Hippocampal formation (tissue), 2 donors: Measurements from ENCODE around the gene PAFAH1B2.
"Not testable (repeated sequence)": the region's sequence is repeated elsewhere in the genome, so short reads cannot be mapped to it uniquely, and the experiment has no call there.

Experiments
- DNase-seq, 2 donors: peaks; one replicate each; lab custom pipeline; 2025; lab: John Stamatoyannopoulos, UW

Gene PAFAH1B2

DNA sequence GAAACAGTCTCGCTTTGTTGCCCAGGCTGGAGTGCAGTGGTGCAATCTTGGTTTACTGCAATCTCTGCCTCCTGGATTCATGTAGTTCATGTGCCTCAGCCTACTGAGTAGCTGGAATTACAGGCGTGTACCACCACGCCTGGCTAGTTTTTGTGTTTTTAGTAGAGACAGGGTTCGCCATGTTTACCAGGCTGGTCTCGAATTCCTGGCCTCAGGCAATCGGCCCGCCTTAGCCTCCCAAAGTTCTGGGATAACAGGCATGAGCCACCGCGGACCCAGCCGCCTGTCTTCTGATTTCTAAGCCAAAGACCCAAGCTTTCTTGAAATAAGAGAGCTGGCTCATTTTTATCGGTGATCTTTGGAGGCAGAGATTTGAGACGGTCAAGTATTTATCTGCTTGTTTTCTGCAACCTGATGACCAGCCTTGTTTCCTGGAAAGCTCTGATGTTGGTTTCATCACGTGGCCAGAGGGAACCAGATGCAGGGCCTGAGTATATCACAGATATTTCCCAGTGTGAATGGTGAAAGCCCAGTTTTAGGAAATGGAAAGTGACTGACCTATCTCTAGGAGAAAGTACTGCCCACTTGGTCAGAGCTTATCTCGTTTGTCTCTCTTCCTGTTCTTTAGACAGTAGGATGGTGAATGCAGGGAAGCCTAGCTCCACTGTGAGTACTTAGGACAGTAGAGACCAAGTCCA is 28.8 kb downstream of the PAFAH1B2 start:
- no peak for DNase-seq

DNA sequence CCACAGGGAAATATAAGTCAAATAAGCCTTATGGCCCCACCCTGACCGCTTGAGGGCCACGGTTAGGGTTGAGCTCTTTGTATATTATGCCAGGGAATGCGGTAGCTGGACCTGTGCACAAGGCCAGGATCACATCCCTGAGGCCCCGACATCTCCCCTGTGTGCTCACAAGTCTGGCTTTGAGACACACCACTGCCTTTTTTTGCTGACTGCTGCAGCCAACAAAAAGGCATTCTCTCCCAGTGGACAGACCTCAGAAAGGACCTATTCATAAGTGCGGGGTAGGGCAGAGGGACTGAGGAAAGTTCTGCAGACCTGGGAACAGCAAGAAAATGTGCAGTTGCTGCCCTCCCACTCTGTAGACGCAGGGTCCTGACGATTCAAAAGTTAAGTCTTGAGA is 31.0 kb downstream of the PAFAH1B2 start:
- DNase-seq, result peak; percentile 55 to 56

DNA sequence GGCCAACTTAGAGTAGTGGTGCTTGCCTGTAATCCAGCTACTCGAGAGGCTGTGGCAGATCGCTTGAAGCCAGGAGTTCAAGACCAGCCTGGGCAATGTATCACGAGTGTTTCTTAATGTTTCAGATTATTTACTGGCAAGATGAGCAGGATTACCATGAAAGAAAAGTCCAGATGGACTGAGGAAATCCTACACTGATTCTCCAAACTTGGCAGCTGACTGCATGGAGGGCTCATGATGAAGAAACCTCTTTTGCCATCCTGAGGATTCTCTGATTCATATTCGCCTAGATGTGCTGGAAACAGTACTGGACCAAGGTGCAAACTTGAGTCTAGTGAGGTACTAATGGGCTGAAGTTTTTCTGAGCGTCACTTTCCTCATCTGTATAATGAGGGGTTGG is 31.7 kb downstream of the PAFAH1B2 start:
- DNase-seq, result no peak

DNA sequence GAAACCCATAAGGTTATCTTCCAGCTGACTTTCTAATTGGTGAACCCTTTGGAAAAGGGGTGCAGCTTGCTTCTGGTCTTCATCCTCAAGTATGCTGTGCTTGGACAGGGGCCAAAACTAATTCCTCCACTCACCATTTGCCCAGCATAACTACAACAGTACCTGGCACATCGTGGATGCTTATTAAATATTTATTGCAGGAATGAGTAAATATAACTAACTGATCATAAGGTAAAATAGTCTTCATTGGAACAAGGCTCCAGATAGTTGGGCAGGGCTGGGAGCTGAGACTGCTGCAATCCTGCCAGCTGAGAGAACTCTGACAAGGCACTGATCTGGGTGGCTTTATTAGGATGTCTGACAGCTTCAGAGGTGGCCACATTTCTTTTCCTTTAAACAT is 32.1 kb downstream of the PAFAH1B2 start:
- DNase-seq, result no peak

DNA sequence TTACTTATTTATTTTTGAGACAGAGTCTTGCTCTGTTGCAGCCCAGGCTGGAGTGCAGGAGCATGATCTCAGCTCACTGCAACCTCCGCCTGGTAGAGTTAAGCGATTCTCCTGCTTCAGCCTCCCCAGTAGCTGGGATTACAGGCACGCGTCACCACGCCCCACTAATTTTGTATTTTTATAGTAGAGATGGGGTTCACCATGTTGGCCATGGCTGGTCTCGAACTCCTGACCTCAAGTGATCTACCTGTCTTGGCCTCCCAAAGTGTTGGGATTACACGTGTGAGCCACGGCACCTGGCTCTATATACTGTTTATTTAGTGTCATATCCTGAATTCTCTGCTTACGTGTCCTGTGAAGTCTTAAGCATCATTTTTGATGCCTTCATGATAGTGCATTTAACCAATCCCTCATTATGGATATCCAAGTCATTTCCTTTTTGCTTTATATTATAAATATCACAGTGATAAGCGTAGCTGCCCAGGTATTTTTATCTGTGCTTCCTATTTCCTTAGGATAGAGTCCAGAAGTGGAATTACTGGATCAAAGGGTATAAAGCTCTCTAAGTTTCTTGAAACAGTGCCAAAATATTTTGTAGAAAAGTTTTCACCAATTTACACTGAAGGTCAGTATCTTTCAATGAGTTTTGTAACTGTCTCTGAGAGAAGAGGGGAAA is 33.6 kb downstream of the PAFAH1B2 start:
- DNase-seq, result no peak

DNA sequence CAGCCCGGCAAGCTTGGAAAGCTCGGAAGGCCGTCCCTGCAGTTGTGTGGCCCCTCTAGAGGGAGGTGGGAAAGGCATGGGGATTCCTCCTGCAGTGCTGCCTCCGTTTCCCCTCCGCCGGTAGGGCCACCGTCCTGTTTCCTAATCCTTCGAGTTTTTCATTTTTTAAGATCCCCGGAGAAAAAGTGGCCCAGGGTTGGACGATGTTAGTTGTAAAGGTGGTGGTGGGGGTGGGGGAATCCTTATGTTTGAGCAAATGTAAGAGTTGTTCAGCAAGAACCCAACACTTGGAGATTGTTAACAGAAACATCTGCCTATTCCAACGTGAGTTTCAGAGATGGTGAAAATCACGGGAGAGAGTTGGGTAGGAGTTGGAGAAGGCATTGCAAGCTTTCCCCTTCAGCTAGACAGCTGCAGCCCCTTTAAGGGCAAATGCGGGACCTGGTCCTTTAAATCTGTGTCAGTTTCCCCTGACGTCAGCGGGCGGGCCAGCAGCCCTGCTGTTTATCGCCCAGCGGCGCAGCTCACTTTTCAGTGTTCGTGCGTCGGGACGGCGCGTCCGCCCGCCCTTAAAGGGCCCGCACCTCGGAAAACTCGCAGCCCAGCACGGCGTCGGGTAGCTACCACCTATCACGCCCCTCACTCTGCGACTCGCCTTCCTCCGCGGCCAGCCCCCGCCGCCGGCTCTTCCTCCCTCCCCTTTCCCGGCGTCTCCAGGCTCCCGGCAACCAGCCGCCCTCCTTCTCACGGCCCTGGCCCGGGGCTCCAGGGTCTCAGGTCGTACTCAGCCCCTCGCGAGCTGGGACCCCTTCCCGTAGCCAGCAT is 34.3 kb downstream of the PAFAH1B2 start, which contains the start of gene SIDT2:
Gene SIDT2 (plus strand): TSS at position 534 of the 825 bp plus-strand sequence. CDS start 521 bp downstream, outside the sequence.
- peak; percentile 88 to 92 for DNase-seq

DNA sequence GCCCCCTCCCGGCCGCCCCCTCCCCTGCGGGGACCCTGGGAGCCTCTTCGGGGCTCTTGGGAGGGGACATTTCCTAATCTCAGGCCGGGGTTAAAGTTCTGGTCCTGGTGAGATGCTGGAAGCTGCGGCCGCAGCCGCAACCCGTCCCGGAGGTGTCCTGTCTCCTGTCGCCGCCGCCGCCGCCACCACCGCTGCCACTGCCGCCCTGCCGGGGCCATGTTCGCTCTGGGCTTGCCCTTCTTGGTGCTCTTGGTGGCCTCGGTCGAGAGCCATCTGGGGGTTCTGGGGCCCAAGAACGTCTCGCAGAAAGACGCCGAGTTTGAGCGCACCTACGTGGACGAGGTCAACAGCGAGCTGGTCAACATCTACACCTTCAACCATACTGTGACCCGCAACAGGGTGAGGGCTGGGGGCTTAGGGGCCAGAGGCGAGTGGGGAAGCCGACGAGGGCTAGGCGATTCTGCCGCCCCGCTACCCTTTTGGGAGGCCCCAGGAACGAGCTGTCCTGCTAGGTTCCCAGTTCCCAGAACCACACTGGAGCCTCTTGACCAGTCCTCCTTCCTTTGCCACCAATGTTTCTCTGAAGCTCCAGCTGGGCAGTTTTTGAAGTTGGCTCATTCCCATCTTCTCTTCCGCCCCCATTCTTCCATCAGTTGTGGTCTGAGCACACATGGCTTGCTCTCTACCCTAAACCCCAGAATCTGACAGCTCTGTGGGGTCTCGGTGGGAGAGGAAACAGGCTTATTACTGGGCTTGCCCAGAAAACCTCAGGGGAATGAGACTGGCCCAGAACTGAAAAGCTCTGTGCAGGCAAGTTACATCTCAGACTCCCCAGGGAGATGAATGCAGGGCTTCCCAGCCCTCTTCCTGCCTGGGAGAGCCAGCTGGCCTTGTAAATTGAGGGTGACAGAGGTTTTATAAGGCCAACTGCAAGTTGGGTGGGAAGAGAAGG is 35.2 kb downstream of the PAFAH1B2 start:
- no peak for DNase-seq

DNA sequence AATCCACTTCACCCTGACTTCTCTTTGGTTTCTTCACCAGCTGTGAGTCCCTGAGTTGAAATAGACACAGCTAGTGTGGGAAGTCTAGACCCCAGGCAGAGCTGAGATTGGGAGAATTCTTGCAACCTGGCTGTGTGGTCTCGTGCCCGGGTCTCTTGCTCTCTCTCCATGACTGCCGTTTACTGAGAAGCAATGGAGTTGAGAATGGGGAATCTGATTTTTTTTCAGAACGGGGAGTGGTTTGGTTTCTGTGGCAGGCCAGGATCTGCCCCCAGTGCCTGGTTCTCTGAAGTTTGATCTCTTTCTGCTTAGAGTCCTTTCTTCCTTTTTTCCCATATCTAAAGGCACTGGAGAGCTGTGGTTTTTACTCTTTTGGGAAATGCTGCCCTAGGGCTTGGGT is 35.9 kb downstream of the PAFAH1B2 start:
- DNase-seq, result no peak

DNA sequence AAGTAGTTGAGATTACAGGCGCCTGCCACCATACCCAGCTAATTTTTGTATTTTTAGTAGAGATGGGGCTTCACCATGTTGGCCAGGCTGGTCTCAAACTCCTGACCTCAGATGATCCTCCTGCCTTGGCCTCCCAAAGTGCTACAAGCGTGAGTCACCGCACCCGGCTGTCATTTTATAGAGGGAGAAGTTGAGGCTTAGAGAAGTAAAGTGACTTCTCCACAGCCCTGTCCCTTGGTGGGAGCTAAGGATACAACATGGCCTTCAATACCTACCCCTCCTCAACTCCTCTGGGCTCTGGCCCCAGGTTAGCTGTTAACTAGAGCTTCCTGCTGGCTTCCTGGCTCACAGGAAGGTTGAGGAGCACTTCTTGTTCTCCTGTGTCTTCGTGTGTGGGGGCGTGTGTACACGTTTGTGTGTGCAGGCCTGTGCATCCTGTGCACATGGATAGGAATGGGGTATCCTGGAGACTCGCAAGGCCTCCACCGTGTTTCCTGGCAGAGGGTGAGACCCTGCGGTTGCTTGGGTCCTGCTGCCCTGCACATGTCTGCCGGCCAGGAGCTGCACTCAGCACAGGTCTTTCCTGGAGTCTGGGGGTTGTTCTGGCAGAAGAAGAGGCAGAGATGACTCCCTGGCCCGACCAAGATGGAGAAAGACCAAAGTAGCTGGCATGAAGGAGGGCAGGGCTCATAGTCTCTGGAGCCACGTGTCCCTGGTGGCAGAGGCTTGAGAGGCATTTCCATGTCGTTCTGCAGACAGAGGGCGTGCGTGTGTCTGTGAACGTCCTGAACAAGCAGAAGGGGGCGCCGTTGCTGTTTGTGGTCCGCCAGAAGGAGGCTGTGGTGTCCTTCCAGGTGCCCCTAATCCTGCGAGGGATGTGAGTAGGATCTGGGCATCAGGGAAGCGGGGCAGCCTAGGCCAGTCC is 36.8 kb downstream of the PAFAH1B2 start:
- peak; percentile 65 to 85 for DNase-seq

DNA sequence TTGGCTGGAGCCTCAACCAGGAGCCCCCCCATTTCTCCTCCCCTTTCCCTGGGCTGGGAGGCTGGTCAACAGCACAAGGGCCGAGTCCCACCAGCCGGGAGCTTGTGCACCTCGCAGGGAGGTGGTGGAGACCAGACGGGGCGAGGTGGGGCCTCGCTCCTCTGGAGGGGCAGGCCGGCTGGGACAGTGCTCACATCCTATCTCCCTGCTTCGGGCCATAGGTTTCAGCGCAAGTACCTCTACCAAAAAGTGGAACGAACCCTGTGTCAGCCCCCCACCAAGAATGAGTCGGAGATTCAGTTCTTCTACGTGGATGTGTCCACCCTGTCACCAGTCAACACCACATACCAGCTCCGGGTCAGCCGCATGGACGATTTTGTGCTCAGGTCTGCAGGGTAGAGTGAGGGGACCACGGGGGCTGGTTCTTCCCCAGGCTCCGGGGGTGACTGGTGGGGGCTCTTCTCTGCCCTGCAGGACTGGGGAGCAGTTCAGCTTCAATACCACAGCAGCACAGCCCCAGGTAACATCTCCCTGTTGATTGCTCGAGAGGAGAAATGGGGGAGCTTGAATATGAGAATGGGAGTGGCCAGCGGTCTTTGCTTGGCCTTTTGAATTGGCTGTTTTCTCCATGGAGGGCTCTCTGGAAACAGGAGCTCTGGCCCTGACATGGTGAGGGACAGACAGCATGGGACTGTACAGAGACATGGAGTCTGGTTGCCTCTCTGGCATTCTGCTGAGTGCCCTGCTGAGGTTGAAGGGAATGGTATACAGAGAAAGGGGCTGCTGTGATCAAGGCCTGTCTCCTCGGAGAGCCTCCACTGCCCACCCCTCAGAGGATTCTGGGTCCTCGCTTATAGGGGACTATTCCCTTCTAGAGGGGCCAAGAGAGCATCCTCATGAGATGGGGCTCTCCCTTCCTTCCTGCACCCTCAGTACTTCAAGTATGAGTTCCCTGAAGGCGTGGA is 37.8 kb downstream of the PAFAH1B2 start:
- DNase-seq, result no peak

DNA sequence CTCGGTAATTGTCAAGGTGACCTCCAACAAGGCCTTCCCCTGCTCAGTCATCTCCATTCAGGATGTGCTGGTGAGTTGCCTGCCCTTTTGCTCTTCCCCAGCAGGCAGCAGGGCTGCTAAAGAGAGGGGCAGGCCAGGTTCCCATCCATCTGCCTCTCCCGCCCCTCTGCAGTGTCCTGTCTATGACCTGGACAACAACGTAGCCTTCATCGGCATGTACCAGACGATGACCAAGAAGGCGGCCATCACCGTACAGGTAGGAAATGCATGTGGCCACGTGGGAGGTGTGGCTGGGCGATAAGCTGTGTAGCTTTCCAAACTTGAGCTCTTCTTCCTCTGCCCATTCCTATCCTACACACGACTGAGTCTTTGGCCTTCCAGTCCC is 38.5 kb downstream of the PAFAH1B2 start:
- no peak for DNase-seq

DNA sequence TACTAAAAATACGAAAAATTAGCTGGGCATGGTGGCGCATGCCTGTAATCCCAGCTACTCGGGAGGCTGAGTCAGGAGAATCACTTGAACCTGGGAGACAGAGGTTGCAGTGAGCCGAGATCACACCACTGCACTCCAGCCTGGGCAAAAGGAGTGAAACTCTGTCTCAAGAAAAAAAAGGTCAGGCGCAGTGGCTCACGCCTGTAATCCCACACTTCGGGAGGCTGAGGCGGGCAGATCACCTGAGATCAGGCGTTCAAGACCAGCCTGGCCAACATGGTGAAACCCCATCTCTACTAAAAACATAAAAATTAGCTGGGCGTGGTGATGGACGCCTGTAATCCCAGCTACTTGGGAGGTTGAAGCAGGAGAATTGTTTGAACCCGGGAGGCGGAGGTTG is 39.1 kb downstream of the PAFAH1B2 start:
- not testable (repeated sequence) for DNase-seq

DNA sequence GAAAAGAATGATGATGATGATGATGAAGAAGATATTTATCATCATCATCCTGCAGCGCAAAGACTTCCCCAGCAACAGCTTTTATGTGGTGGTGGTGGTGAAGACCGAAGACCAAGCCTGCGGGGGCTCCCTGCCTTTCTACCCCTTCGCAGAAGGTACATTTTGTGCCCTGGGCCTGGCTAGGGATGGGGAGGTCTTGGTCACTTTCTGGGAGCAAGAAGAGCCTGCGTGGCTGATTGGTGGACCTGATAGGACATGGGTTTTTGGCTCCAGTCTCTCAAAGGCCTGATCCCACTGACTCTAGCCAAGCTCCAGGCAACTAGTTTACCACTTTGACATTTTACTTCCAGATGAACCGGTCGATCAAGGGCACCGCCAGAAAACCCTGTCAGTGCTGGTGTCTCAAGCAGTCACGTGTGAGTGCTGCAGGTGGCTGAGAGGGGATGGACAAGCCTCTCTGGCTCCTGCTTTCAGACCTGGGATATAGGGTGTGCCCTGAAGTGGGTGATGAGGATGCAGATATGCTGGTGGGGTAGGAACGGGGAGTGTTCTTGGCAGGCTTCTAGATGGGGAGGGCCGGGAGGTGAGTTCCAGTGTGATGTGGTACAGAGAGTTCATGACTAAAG is 39.8 kb downstream of the PAFAH1B2 start:
- DNase-seq, result no peak

DNA sequence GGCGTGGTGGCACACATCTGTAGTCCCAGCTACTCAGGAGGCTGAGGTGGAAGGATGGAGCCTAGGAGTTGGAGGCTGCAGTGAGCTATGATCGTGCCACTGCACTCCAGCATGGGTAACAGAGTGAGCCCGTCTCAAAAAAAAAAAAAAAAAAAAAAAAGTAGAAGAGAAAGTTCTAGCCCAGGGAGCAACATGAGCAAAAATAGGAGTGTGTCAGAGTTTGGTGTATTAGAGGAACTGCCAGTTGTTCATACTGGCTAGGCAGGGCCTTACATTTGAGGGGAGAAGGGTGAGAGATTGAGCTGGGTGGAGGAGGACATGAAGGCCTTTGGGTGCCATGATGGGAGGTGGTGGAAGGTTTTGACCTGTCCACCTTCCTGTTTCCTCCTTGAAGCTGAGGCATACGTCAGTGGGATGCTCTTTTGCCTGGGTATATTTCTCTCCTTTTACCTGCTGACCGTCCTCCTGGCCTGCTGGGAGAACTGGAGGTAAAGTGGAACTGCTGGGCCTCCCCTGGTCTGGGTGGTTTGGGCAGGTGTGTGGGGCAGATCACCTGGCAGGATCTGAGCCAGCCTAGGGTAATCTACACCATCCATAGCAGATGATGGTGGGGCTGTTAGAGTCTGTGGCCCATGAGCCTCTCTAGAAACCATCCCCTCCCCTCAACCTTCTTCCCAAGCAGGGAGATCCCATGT is 41.8 kb downstream of the PAFAH1B2 start:
- DNase-seq, result no peak

DNA sequence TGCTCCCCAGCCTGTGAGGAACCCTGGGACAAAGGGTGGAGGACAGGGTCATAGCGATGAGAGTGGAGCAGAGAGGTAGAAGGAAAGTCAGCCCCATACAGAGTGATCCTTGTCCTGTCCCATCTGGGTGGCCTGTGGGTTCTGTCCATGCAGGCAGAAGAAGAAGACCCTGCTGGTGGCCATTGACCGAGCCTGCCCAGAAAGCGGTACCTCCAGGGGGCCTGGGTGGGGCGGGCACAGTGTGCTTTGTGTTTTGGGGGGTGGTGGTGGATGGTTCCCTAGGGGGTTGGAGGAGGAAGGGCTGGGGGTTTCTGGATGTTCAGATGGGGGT is 42.3 kb downstream of the PAFAH1B2 start:
- DNase-seq, result no peak

DNA sequence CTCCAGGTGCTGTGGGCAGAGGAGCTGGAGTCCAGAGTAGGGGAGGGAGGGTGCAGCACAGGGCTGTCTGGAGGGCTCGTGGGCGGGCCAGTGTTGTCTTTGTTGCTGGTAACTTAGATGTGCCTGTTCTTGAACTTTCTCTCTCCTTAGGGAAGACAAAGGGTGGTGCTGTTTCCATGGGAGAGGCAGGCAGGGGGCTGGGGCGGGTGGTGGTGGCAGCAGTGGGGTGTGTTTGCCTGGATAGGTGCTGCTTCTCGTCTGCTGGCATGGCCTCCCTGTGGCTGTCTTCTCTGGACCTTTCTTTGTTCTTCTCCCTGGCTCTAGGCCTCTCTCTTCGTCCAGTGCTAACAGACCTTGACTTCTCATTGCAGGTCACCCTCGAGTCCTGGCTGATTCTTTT is 42.9 kb downstream of the PAFAH1B2 start:
- no peak for DNase-seq

DNA sequence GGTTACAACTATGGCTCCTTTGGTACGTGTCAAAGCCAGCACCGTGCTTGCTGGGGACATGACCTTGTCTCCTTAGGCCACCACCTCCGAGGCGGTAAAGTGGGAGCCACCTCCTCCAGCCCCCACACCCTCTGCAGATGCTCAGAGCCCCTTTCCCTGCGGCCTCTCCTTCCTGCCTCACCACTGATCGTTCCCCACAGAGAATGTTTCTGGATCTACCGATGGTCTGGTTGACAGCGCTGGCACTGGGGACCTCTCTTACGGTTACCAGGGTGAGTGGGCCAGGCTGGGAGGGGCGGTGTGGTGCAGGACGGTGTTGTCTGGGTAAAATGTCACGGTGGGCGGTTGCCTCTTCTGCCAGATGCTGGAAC is 43.3 kb downstream of the PAFAH1B2 start:
- DNase-seq, result no peak

DNA sequence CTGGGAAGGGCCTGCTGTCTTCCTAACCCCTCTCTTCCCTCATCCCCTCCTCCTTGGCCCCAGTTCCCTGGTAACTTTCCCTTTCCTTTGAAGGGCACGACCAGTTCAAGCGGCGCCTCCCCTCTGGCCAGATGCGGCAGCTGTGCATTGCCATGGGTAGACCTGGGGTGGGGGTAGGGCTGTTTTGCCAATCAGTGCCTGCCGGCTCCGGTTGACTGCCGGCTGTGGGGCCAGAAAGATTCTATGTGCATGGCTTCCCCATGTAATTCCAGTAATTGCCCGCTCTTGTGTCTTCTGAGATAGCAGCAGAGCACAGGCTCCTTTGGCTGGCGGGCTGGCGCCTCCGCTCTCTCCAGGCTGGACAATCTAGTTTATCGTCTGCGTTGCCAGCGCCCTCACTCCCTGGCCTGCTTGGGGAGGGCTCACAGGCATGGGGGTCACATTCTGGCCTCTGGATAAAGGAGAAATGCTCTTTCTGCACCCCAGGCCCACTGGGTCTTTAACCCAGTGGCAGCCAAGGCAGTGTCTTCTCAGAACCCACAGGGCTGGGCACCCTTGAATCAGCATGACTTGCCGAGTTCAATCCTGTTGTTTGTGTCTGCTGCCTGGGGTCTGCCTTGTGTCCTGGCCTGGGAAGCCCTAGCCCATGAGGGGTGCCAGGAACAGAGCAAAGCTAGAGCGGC is 43.9 kb downstream of the PAFAH1B2 start:
- no peak for DNase-seq
